Endothelial cell of umbilical vein (primary cell): ENCODE data around the gene RIMBP2.

Source experiments
- EZH2 ChIP-seq: IDR thresholded peaks from 2 replicates; pipeline ENCODE4 v1.6.1; 2012; ENCODE audit warnings: borderline replicate concordance, low read depth, mild to moderate bottlenecking, moderate library complexity, low read length, inconsistent platforms; ENCODE audit not compliant: severe bottlenecking
- FOS ChIP-seq: IDR thresholded peaks from 2 replicates; pipeline ENCODE4 v1.6.1; 2011; ENCODE audit warnings: mild to moderate bottlenecking, low read length, moderate library complexity, borderline replicate concordance; ENCODE audit not compliant: insufficient read depth
- JUN ChIP-seq: IDR thresholded peaks from 2 replicates; pipeline ENCODE4 v1.6.1; 2011; ENCODE audit warnings: borderline replicate concordance, low read depth; ENCODE audit not compliant: insufficient read length, insufficient read depth
- MYC ChIP-seq: IDR thresholded peaks from one replicate; pipeline ENCODE4 v1.6.1; 2011; ENCODE audit warnings: mild to moderate bottlenecking, low read depth, low read length
- POLR2A ChIP-seq: IDR thresholded peaks from 2 replicates; pipeline ENCODE4 v1.6.1; 2012; ENCODE audit warnings: low read depth, mild to moderate bottlenecking, control low read depth, low read length
- POLR2AphosphoS5 ChIP-seq: IDR thresholded peaks from 2 replicates; pipeline ENCODE4 v1.6.1; 2012; ENCODE audit warnings: low read depth, mild to moderate bottlenecking, control low read depth, low read length, moderate library complexity; ENCODE audit not compliant: insufficient read depth
- TF ChIP-seq, protein P1 (sequence below), 2 donors: IDR thresholded peaks; 1 replicate in 1 of 2; 2 replicates in 1 of 2; pipeline ENCODE4 v1.5.1; 2011; ENCODE audit warnings: low read length in 2 of 2, mild to moderate bottlenecking in 2 of 2, moderate library complexity in 2 of 2, control low read depth in 1 of 2, inconsistent platforms in 1 of 2, low read depth in 1 of 2; ENCODE audit not compliant: insufficient read depth in 1 of 2; ENCODE audit errors: extremely low read depth in 1 of 2
- TF ChIP-seq, protein P2 (sequence below): IDR thresholded peaks from 2 replicates; pipeline ENCODE4 v1.6.1; 2011; ENCODE audit not compliant: insufficient read depth, insufficient read length

- TF ChIP-seq POLR2A (no peak), POLR2AphosphoS5 (no peak), EZH2 (no peak), JUN (no peak), FOS (no peak), MYC (no peak)
- TF ChIP-seq, protein P1, sequence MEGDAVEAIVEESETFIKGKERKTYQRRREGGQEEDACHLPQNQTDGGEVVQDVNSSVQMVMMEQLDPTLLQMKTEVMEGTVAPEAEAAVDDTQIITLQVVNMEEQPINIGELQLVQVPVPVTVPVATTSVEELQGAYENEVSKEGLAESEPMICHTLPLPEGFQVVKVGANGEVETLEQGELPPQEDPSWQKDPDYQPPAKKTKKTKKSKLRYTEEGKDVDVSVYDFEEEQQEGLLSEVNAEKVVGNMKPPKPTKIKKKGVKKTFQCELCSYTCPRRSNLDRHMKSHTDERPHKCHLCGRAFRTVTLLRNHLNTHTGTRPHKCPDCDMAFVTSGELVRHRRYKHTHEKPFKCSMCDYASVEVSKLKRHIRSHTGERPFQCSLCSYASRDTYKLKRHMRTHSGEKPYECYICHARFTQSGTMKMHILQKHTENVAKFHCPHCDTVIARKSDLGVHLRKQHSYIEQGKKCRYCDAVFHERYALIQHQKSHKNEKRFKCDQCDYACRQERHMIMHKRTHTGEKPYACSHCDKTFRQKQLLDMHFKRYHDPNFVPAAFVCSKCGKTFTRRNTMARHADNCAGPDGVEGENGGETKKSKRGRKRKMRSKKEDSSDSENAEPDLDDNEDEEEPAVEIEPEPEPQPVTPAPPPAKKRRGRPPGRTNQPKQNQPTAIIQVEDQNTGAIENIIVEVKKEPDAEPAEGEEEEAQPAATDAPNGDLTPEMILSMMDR (IDR thresholded peaks at IDR 0.05; ENCODE audit: extremely low read depth in 1 of 2, insufficient read depth in 1 of 2, low read depth in 1 of 2, low read length in 2 of 2): no peak
- TF ChIP-seq, protein P2, sequence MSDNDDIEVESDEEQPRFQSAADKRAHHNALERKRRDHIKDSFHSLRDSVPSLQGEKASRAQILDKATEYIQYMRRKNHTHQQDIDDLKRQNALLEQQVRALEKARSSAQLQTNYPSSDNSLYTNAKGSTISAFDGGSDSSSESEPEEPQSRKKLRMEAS: no peak
Measured at GRCh38 chr12:130646716-130647370, 69.3 kb downstream of the RIMBP2 start.
